H9 (cell line): ENCODE data around the gene TEKT5. TPM values are rescaled to one million over a fixed set of nuclear protein-coding genes. Genes with fewer than 3 reads are reported as not detected.

ENCODE experiments used
- DNase-seq: peaks from one replicate; pipeline ENCODE4 v3.0.0-alpha.2; 2017
- H2AFZ ChIP-seq: one replicate; pipeline ENCODE4 v1.6.1; 2013; ENCODE audit warnings: mild to moderate bottlenecking, low read length, control low read depth, moderate library complexity
- H2AK5ac ChIP-seq: 2 replicates; pipeline ENCODE4 v1.6.1; 2013; ENCODE audit warnings: low read length, control low read depth, mixed read lengths; ENCODE audit not compliant: insufficient read length
- H2BK120ac ChIP-seq: one replicate; pipeline ENCODE4 v1.6.1; 2013; ENCODE audit warnings: low read depth, mild to moderate bottlenecking, low read length, control low read depth, inconsistent platforms; ENCODE audit not compliant: poor library complexity, severe bottlenecking
- H2BK12ac ChIP-seq: 2 replicates; pipeline ENCODE4 v1.6.1; 2013; ENCODE audit warnings: low read length, control low read depth, mixed read lengths, low read depth; ENCODE audit not compliant: insufficient read length
- H2BK15ac ChIP-seq: 2 replicates; pipeline ENCODE4 v1.6.1; 2013; ENCODE audit warnings: low read depth, low read length, control low read depth
- H2BK20ac ChIP-seq: one replicate; pipeline ENCODE4 v1.6.1; 2013; ENCODE audit warnings: low read depth, mild to moderate bottlenecking, low read length, control low read depth, inconsistent platforms; ENCODE audit not compliant: poor library complexity, severe bottlenecking
- H2BK5ac ChIP-seq: 2 replicates; pipeline ENCODE4 v1.6.1; 2013; ENCODE audit warnings: low read length, control low read depth, mixed read lengths; ENCODE audit not compliant: insufficient read length
- H3K14ac ChIP-seq: 2 replicates; pipeline ENCODE4 v1.6.1; 2013; ENCODE audit warnings: low read length, control low read depth; ENCODE audit not compliant: insufficient read depth
- H3K18ac ChIP-seq: 2 replicates; pipeline ENCODE4 v1.6.1; 2013; ENCODE audit warnings: low read depth, mild to moderate bottlenecking, mixed read lengths, low read length, control low read depth; ENCODE audit not compliant: insufficient read length
- H3K23ac ChIP-seq: 2 replicates; pipeline ENCODE4 v1.6.1; 2013; ENCODE audit warnings: low read length, control low read depth, mixed read lengths, low read depth; ENCODE audit not compliant: insufficient read length
- H3K23me2 ChIP-seq: 2 replicates; pipeline ENCODE4 v1.6.1; 2013; ENCODE audit warnings: low read depth, mild to moderate bottlenecking, mixed read lengths, low read length, control low read depth; ENCODE audit not compliant: insufficient read length, poor library complexity, severe bottlenecking
- H3K27ac ChIP-seq: 2 replicates; pipeline ENCODE4 v1.5.1; 2013; ENCODE audit warnings: low read length, control low read depth, mixed read lengths, low read depth; ENCODE audit not compliant: insufficient read length
- H3K27me3 ChIP-seq: 2 replicates; pipeline ENCODE4 v1.6.1; 2013; ENCODE audit warnings: low read length, control low read depth, inconsistent platforms; ENCODE audit not compliant: insufficient read depth
- H3K4ac ChIP-seq: 2 replicates; pipeline ENCODE4 v1.6.1; 2013; ENCODE audit warnings: low read depth, mild to moderate bottlenecking, control low read depth, inconsistent platforms, low read length, moderate library complexity
- H3K4me1 ChIP-seq: 2 replicates; pipeline ENCODE4 v1.6.1; 2013; ENCODE audit warnings: low read length, control low read depth, inconsistent platforms; ENCODE audit not compliant: insufficient read depth
- H3K4me2 ChIP-seq: 2 replicates; pipeline ENCODE4 v1.6.1; 2013; ENCODE audit warnings: low read length, control low read depth, mixed read lengths; ENCODE audit not compliant: insufficient read length, insufficient read depth
- H3K56ac ChIP-seq: 2 replicates; pipeline ENCODE4 v1.6.1; 2013; ENCODE audit warnings: low read depth, mild to moderate bottlenecking, mixed read lengths, low read length, control low read depth; ENCODE audit not compliant: insufficient read length
- H3K79me1 ChIP-seq: 2 replicates; pipeline ENCODE4 v1.6.1; 2013; ENCODE audit warnings: low read depth, mild to moderate bottlenecking, moderate library complexity, low read length, control low read depth, inconsistent platforms; ENCODE audit not compliant: insufficient read depth, poor library complexity, severe bottlenecking
- H3K79me2 ChIP-seq: 2 replicates; pipeline ENCODE4 v1.6.1; 2013; ENCODE audit warnings: low read length, control low read depth, inconsistent platforms; ENCODE audit not compliant: insufficient read depth
- H3K9ac ChIP-seq: 2 replicates; pipeline ENCODE4 v1.6.1; 2013; ENCODE audit warnings: low read length, control low read depth, mixed read lengths; ENCODE audit not compliant: insufficient read length; ENCODE audit errors: extremely low read depth
- H3K9me3 ChIP-seq: one replicate; pipeline ENCODE4 v1.6.1; 2013; ENCODE audit warnings: low read depth, low read length, inconsistent platforms; ENCODE audit not compliant: control insufficient read depth
- H3T11ph ChIP-seq: one replicate; pipeline ENCODE4 v1.6.1; 2013; ENCODE audit warnings: mild to moderate bottlenecking, low read length, control low read depth, inconsistent platforms
- H4K20me1 ChIP-seq: one replicate; pipeline ENCODE4 v1.6.1; 2013; ENCODE audit not compliant: control insufficient read depth, insufficient read length, insufficient read depth
- H4K5ac ChIP-seq: 2 replicates; pipeline ENCODE4 v1.6.1; 2013; ENCODE audit warnings: low read depth, mild to moderate bottlenecking, mixed read lengths, low read length, control low read depth; ENCODE audit not compliant: insufficient read length
- H4K8ac ChIP-seq: replicated peaks from 2 replicates; pipeline ENCODE4 v1.6.1; 2013; ENCODE audit warnings: low read length, control low read depth, mixed read lengths, low read depth; ENCODE audit not compliant: insufficient read length
- H4K91ac ChIP-seq: 2 replicates; pipeline ENCODE4 v1.6.1; 2013; ENCODE audit warnings: low read depth, mild to moderate bottlenecking, moderate library complexity, mixed read lengths, low read length, control low read depth; ENCODE audit not compliant: insufficient read length
- H3K27ac Mint-ChIP-seq, 3 experiments: 2 replicates in 2 of 3; 3 replicates in 1 of 3; pipeline ENCODE4 v1.8.0; 2020 to 2021; ENCODE audit warnings: mixed read lengths in 3 of 3, mild to moderate bottlenecking in 1 of 3, moderate library complexity in 1 of 3
- H3K27me3 Mint-ChIP-seq: 2 replicates; pipeline ENCODE4 v1.8.0; 2021; ENCODE audit warnings: low read depth, mild to moderate bottlenecking, moderate library complexity, mixed read lengths
- H3K36me3 Mint-ChIP-seq, 3 experiments: 2 replicates in 2 of 3; 3 replicates in 1 of 3; pipeline ENCODE4 v1.8.0; 2020 to 2021; ENCODE audit warnings: low read depth in 3 of 3, mixed read lengths in 3 of 3; ENCODE audit not compliant: insufficient read depth in 1 of 3
- H3K4me1 Mint-ChIP-seq, 2 experiments: 2 replicates each; pipeline ENCODE4 v1.8.0; 2020; ENCODE audit warnings: mixed read lengths in 2 of 2
- H3K4me3 Mint-ChIP-seq, 2 experiments: 2 replicates in 1 of 2; 3 replicates in 1 of 2; pipeline ENCODE4 v1.8.0; 2020 to 2021; ENCODE audit warnings: mild to moderate bottlenecking in 2 of 2, mixed read lengths in 2 of 2, moderate library complexity in 1 of 2
- H3K9me3 Mint-ChIP-seq, 2 experiments: 2 replicates in 1 of 2; 3 replicates in 1 of 2; pipeline ENCODE4 v1.8.0; 2020; ENCODE audit warnings: mild to moderate bottlenecking in 2 of 2, mixed read lengths in 2 of 2, moderate library complexity in 1 of 2
- WGBS: extraction: QIAGEN DNeasy Blood & Tissue Kit; methylation state at CpG from one replicate; pipeline ENCODE4 v1.1.7; 2013; ENCODE audit warnings: missing lambda C conversion rate, low lambda C conversion rate, mixed read lengths; ENCODE audit not compliant: insufficient read length; ENCODE audit errors: extremely low coverage; 5-methylcytosine and 5-hydroxymethylcytosine counted together
- total RNA-seq: library from RNA; stranded (reverse); gene quantifications from 2 replicates; pipeline ENCODE4 v1.2.1, GENCODE V29; 2021
- TF ChIP-seq, protein P1 (sequence below): fragments of 200-600 bp; sonication (generic); conservative IDR thresholded peaks from 3 replicates; pipeline ENCODE4 v1.8.0; 2021; ENCODE audit warnings: antibody characterized with exemption, mild to moderate bottlenecking

Gene TEKT5
- total RNA-seq, 1 experiment from 2014 or later, result 0.31 TPM

DNA sequence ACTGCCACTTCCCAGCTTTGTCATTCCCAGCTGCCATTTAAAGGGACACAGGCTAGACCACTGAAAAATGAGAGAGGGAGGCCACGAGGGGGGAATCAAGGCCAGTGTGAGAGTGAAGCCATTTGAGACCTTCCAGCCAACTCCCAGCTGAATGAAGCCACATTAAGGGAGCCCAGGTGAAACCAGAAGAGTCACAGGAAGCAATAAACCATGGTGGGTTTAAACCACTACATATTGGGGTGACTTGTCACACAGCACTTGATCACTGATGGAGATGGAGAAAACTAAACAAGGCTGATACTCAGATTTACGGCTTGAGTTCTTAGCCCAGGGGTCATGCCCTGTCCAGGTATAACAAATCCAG is 46.1 kb upstream of the TEKT5 start:
- Histone ChIP-seq H2AFZ (no peak overlapping the region), H4K20me1 (no peaks in the 10 kb centered on the region)
- peaks cover 0 to 8% (median 0%) of the 10 kb centered on the region in 3 experiments; a peak in 3 of 7 replicates for H3K36me3 Mint-ChIP-seq

More for the DNA sequence above, 46.1 kb upstream of the TEKT5 start:
- Histone ChIP-seq H3K14ac (no peak overlapping the region), H3K79me1 (no peaks in the 10 kb centered on the region), H3K4me1 (no peaks in the 10 kb centered on the region), H3K27me3 (no peaks in the 10 kb centered on the region), H3K56ac (no peak overlapping the region), H3T11ph (no peak overlapping the region), H3K9me3 (no peaks in the 10 kb centered on the region), H3K4me2 (no peak overlapping the region), H3K9ac (no peak overlapping the region), H3K79me2 (no peaks in the 10 kb centered on the region), H2AK5ac (no peak overlapping the region), H3K4ac (no peak overlapping the region), H2BK120ac (no peak overlapping the region), H2BK12ac (no peak overlapping the region), H3K23me2 (peaks cover 3% of the 10 kb centered on the region), H4K5ac (no peak overlapping the region), H3K27ac (no peak overlapping the region), H2BK5ac (no peak overlapping the region), H4K8ac (no peak overlapping the region), H4K91ac (no peak overlapping the region), H3K23ac (no peak overlapping the region), H2BK15ac (no peak overlapping the region), H3K18ac (no peak overlapping the region), H2BK20ac (no peak overlapping the region)
- Mint-ChIP-seq H3K27ac (no peak overlapping the region; a peak in 1 of 7 replicates), H3K27me3 (no peaks in the 10 kb centered on the region), H3K9me3 (no peaks in the 10 kb centered on the region; a peak in 1 of 5 replicates), H3K4me3 (no peak overlapping the region), H3K4me1 (peaks cover 15 to 16% of the 10 kb centered on the region in 2 experiments)
- TF ChIP-seq, protein P1, sequence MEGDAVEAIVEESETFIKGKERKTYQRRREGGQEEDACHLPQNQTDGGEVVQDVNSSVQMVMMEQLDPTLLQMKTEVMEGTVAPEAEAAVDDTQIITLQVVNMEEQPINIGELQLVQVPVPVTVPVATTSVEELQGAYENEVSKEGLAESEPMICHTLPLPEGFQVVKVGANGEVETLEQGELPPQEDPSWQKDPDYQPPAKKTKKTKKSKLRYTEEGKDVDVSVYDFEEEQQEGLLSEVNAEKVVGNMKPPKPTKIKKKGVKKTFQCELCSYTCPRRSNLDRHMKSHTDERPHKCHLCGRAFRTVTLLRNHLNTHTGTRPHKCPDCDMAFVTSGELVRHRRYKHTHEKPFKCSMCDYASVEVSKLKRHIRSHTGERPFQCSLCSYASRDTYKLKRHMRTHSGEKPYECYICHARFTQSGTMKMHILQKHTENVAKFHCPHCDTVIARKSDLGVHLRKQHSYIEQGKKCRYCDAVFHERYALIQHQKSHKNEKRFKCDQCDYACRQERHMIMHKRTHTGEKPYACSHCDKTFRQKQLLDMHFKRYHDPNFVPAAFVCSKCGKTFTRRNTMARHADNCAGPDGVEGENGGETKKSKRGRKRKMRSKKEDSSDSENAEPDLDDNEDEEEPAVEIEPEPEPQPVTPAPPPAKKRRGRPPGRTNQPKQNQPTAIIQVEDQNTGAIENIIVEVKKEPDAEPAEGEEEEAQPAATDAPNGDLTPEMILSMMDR, result no peak
- no peak for DNase-seq
- no CpG with 5 or more reads among the region's 2 CpGs for WGBS
